ENCODE measurements around the gene IER5L.

IER5L gene

DNA sequence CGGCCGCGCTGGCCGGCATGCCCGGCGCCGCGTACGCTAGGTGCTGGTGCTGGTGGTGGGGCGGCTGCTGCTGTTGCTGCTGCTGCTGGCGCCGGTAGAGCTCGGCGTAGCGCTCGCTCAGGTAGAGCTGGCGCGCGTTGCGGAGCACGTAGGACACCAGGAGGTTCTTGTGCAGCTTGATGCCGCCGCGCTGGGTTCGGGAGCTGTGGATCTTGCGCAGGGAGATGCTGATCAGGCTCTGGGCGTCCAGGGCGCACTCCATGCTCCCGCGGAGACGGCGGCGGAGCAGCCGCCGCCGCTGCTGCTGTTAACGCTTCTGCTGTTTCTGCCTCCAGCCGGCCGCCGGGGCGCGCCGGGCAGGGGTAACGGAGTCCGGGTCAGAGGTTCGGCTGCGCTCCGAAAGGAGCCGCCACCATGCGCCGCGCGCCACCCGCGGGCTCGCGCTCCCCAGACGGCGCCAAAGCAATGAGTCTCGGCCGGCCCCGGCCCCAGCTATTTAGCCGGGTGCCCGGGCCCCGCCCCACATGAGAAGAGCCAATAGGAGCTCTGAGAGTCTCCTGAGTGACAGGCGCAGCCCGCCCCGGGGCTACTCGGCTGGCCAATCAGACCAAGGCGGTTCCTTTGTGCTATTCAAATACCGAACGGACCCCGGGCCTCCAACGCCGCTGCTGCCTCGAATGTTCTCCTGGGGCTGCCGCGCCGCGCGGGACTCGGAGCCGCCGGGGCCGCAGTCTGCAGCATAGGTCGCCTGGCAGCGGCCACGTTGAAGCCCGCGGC, at the start of gene IER5L:
Gene IER5L (minus strand): TSS at position 471 of the 777 bp plus-strand sequence. CDS start 209 bp downstream, at position 262.
- peak; percentile 100 for DNase-seq (ENCODE audit: low spot score)

DNA sequence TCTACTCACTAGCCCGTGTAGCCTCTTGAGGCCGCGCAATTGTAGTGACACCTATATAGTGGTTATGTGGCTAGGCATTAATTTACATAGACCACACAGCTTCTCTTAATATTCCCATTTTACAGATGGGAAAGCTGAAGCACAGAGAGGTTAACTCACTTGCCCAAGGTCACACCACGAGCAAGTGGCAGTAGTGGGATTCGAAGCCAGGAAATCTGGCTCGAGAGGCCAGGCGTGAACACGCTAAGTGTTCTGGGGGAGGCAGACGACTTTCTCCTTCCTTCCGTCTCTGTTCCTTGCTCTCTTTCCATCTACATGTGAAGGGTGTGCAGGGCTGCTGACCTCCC, 49.8 kb upstream of the IER5L start:
- DNase-seq (ENCODE audit: low spot score), result no peak

- no peak for DNase-seq (ENCODE audit: low spot score)
Observed at GRCh38 chr9:129225815-129226214, 47.8 kb upstream of the IER5L start.

- DNase-seq (ENCODE audit: low spot score), result no peak
Observed at GRCh38 chr9:129225490-129225778, 47.4 kb upstream of the IER5L start.

GRCh38 chr9:129224618-129225489, 46.8 kb upstream of the IER5L start:
- DNase-seq (ENCODE audit: low spot score), result no peak

- no peak for DNase-seq (ENCODE audit: low spot score)
Observed at GRCh38 chr9:129223551-129224208, 45.6 kb upstream of the IER5L start.

DNA sequence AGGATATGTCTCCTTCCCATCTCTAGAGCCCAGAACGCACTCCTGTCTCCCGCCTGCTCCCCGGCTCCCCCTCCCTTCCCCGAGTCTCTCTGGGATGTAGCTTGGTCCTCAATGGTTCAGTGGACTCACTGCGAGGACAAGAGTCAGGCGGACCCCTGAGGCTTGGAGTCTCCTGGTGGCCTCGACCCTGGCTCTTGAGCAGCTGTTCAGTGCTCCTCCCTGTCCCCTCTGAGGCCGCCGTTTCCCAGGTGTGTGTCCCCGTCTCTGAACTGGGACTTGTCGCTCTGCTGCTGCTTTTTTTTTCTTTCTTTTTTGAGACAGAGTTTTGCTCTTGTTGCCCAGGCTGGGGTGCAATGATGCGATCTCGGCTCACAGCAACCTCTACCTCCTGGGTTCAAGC, 44.8 kb upstream of the IER5L start:
- no peak for DNase-seq (ENCODE audit: low spot score)

DNA sequence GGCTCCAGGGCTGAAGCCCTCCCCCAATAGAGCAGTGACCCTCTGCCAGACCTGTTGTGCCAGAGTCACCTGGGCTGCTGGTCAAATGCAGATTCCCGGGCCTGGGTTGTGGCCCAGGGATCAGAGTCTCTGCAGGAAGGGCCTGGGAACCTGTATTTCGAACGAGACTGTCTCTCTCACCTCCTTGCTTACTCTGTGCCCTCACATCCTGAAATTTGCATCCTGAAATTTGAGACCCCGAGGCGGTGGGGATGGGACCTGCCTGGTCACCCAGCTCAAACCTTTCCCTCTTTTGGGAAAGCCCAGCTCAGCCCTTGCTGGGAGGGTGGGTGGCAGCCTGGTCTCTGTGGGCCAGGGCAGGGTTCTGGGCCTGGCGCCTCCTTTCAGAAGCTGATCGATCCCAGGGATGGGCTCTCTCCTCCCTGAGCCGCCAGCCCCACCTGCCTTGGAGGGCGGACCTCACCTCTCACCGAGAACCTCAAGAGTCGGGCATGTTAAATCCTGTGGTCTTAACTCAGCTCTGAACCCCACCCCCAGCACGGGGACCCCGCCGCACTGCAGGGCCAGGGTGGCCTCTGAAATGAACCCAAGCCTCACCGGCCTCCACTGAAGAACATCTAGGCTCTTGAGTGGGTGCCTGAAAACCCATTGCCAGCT, 44.0 kb upstream of the IER5L start:
- no peak for DNase-seq (ENCODE audit: low spot score)

GRCh38 chr9:129221233-129221632, 43.2 kb upstream of the IER5L start:
- no peak for DNase-seq (ENCODE audit: low spot score)

- no peak for DNase-seq (ENCODE audit: low spot score)
Observed at GRCh38 chr9:129220771-129221170, 42.7 kb upstream of the IER5L start.

DNA sequence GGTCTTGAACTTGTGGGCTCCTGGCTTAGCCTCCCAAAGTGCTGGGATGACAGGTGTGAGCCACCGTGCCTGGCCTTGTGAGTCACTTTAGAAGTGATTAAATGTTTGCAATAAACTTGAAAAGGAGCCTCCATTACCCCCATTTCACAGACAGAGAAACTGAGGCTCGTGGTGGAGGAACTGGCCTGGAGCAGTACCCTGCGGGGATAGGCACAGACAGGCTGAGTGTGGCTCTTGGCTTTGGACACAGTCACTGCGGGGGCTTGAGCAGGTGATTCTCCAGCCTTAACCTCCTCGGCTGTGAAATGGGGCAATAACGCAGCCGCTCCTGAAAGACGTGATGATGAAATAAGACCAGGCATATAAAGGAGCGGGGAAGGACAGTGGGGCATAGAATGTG, 40.9 kb upstream of the IER5L start:
- DNase-seq (ENCODE audit: low spot score), result no peak

- DNase-seq (ENCODE audit: low spot score), result no peak
Observed at GRCh38 chr9:129218272-129218625, 40.2 kb upstream of the IER5L start.

DNA sequence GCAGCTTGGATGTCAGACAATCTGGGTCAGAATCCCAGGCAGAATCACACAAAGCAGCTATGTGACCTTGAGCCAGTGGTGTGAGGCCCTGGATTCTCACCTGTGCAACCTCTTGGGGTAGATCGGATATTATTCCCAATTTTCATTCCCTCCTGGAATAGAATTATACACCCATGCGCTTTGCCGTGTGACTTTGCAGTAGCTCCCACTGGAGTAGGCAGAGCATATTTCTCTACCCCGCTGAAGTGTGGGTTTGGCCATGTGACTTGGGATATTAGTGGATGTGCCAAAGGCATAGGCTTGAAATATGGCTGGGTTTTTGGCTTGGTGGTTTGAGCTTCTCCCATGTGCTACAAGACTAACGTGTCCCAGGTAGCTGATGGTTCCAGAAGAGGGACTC, 35.5 kb upstream of the IER5L start:
- no peak for DNase-seq (ENCODE audit: low spot score)

DNA sequence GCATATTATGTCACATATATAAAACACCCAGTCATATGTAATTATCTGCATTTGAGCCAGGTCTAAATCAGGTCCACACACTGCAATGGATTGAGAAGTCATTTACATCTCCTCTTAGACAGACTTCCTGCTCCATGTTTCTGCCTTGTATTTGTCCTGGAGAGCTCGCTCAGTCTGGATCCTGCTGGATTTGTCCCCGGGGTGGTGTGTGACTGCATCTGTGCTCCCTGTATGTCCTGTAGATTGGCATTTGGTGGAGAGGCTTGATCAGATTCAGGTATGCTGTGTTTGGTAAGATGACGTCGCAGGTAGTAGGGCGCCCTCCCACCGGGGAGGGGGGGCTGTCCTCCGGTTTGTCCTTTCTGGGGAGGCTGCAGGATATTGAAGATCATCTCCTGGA, 33.6 kb upstream of the IER5L start:
- no peak for DNase-seq (ENCODE audit: low spot score)

DNA sequence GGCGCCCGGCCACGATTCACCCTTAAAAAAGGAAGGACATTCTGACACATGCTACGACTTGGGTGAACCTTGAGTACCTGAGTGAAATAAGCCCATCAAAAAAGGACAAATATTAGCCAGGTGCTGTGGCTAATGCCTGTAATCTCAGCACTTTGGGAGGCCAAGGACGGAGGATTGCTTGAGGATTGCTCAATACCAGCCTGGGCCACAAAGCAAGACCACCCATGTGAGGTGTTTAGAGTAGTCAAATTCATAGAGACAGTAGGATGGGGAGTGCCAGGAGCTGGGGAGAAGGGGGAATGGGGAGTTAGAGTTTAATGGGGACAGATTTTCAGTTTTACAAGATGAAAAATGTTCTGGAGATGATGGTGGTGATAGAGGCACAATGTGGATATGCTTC, 32.1 kb upstream of the IER5L start:
- DNase-seq (ENCODE audit: low spot score), result no peak

DNA sequence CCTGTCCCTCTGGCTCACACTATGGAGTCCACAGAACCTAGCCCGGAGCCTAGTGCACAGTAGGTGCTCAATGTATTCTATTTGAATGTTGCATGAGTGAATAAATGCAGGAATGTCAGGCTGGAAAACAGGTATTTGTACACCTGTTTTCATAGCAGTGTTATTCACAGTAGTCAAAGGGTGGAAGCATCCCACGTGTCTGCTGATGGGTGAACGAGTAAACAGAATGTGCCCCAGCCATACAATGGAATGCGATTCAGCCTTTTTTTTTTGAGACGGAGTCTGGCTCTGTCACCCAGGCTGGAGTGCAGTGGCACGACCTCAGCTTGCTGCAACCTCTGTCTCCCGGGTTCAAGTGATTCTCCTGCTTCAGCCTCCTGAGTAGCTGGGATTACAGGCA, 31.5 kb upstream of the IER5L start:
- no peak for DNase-seq (ENCODE audit: low spot score)

DNA sequence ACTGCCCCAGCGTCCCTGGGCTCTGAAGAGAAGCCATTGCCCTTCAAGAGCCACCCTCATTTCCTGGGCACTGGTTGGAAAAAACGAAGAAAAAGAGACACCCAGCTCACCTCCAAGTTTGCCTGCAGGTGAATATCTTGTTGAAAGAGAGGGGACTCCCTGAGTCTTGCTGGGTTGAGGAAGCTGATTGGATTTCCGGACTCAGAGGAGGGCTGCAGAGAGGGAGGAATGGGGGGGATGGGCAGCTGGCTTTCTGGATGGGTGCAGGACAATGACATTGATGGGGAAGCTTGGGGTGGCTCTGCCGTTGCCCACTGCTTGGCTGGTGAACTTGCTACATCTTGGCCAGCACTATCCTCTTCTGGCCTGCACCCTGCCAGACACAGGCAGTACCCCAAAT, 31.0 kb upstream of the IER5L start:
- DNase-seq (ENCODE audit: low spot score), result no peak

- no peak for DNase-seq (ENCODE audit: low spot score)
Observed at GRCh38 chr9:129208207-129209032, 30.4 kb upstream of the IER5L start.

GRCh38 chr9:129206905-129207304, 28.8 kb upstream of the IER5L start:
- no peak for DNase-seq (ENCODE audit: low spot score)

- DNase-seq (ENCODE audit: low spot score), result no peak
Observed at GRCh38 chr9:129206401-129206800, 28.3 kb upstream of the IER5L start.

- DNase-seq (ENCODE audit: low spot score), result no peak
Observed at GRCh38 chr9:129204840-129205239, 26.8 kb upstream of the IER5L start.

DNA sequence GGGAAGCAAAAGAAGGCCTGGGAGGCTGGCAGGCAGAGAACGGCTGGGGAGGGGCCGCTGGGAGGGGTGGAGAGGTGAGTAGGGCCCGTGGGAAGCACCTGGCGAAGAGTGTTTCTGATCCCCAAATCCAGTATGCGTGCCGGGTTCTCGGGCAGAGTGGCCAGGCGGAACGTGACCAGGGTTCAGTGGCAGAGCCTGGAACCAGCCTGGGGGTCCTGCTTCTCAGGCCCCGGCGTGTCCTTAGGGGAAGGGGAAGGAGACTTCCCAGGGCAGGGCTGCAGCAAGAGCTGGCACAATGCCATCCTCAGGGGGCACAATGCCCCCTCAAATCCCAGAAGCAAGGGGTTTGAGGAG, 25.5 kb upstream of the IER5L start:
- no peak for DNase-seq (ENCODE audit: low spot score)

Data from HuH-7.5 (cell line).